Neutrophil (primary cell): ENCODE results near the gene ANTXRL.
"Not testable (repeated sequence)": the region's sequence is repeated elsewhere in the genome, so short reads cannot be mapped to it uniquely, and the experiment has no call there.

Experiments
- H3K27ac ChIP-seq: fragments of 200-600 bp; sonication (generic); 2 replicates; pipeline ENCODE4 v1.5.1; 2016; ENCODE audit warnings: mild to moderate bottlenecking, moderate library complexity
- H3K27me3 ChIP-seq: fragments of 200-600 bp; sonication (generic); 2 replicates; pipeline ENCODE4 v1.6.0; 2016; ENCODE audit warnings: mild to moderate bottlenecking
- H3K36me3 ChIP-seq: fragments of 200-600 bp; sonication (generic); 2 replicates; pipeline ENCODE4 v1.5.1; 2017
- H3K4me1 ChIP-seq, 2 experiments: fragments of 200-600 bp in 1 of 2; sonication (generic) in 1 of 2; 1 replicate in 1 of 2; 2 replicates in 1 of 2; pipeline versions ENCODE4 v1.5.1 to v1.6.1; 2013 to 2016; ENCODE audit warnings: low read depth in 1 of 2, low read length in 1 of 2, mild to moderate bottlenecking in 1 of 2, moderate library complexity in 1 of 2; ENCODE audit not compliant: control insufficient read depth in 1 of 2, insufficient read depth in 1 of 2
- H3K4me3 ChIP-seq, 2 experiments: fragments of 200-600 bp in 1 of 2; sonication (generic) in 1 of 2; 1 replicate in 1 of 2; 2 replicates in 1 of 2; pipeline ENCODE4 v1.5.1; 2013 to 2016; ENCODE audit warnings: low read depth in 1 of 2, low read length in 1 of 2, mild to moderate bottlenecking in 1 of 2, moderate library complexity in 1 of 2
- H3K9me3 ChIP-seq: fragments of 200-600 bp; sonication (generic); 2 replicates; pipeline ENCODE4 v1.5.1; 2016
- TF ChIP-seq, protein P1 (sequence below): fragments of 200-600 bp; sonication (generic); IDR thresholded peaks from 2 replicates; pipeline ENCODE4 v1.5.1; 2016; ENCODE audit warnings: antibody characterized with exemption

Gene ANTXRL

GRCh38 chr10:46301056-46301645 is 14.4 kb downstream of the ANTXRL start:
- H3K27ac ChIP-seq: peak overlapping the region; percentile 94
- peaks cover 85 to 88% of the 10 kb centered on the region in 2 experiments for H3K4me1 ChIP-seq
- H3K9me3 ChIP-seq: no peaks in the 10 kb centered on the region
- H3K4me3 ChIP-seq: no peak overlapping the region
- H3K36me3 ChIP-seq: no peaks in the 10 kb centered on the region
- TF ChIP-seq, protein P1, sequence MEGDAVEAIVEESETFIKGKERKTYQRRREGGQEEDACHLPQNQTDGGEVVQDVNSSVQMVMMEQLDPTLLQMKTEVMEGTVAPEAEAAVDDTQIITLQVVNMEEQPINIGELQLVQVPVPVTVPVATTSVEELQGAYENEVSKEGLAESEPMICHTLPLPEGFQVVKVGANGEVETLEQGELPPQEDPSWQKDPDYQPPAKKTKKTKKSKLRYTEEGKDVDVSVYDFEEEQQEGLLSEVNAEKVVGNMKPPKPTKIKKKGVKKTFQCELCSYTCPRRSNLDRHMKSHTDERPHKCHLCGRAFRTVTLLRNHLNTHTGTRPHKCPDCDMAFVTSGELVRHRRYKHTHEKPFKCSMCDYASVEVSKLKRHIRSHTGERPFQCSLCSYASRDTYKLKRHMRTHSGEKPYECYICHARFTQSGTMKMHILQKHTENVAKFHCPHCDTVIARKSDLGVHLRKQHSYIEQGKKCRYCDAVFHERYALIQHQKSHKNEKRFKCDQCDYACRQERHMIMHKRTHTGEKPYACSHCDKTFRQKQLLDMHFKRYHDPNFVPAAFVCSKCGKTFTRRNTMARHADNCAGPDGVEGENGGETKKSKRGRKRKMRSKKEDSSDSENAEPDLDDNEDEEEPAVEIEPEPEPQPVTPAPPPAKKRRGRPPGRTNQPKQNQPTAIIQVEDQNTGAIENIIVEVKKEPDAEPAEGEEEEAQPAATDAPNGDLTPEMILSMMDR: no peak
- H3K27me3 ChIP-seq: no peaks in the 10 kb centered on the region

DNA sequence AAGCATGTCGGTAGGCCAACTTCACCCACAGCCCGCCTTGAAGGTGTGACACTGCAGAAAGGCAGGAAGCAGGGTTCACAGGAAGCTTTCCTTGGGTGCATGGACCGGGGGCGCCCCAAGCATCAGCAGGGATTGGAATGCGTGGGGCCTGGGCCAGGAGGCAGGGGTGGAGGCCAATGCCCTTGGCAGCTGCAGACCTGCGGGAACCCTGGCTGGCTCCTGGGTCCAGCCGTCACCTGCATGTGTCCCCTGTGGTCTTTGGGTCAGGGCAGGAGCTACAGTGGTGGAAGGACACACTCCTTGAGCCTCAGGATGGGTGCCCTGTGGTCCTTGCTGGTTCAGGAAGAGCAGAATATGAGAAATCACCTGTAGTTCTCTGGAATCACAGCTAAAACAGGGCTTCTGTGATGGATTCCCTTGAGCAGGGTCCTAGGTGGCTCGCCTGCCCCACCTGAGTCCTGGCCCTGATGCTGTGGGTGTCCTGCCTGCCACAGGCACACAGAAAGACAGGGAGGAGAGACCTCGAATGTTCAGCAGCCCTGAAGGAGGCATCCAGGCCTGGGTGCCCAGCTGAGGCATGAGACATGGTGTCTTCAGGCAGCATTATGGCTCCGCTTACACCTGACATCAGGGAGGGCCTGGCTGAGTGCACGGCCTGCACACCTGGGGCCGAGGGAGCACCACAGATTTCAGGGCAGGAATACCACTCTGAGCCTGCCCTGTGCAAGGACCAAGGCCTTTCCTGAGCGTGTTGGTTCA is 15.1 kb downstream of the ANTXRL start:
- Histone ChIP-seq H3K27me3 (no peaks in the 10 kb centered on the region), H3K36me3 (no peaks in the 10 kb centered on the region), H3K9me3 (no peaks in the 10 kb centered on the region), H3K27ac (no peak overlapping the region), H3K4me1 (peaks cover 85 to 88% of the 10 kb centered on the region in 2 experiments), H3K4me3 (no peak overlapping the region)
- TF ChIP-seq, protein P1: no peak

GRCh38 chr10:46302765-46303352 is 16.1 kb downstream of the ANTXRL start:
- H3K9me3 ChIP-seq, H3K27ac ChIP-seq, H3K27me3 ChIP-seq, H3K4me3 ChIP-seq, H3K36me3 ChIP-seq: not testable (repeated sequence)
- H3K4me1 ChIP-seq: peaks cover 83 to 88% of the 10 kb centered on the region in 2 experiments

DNA sequence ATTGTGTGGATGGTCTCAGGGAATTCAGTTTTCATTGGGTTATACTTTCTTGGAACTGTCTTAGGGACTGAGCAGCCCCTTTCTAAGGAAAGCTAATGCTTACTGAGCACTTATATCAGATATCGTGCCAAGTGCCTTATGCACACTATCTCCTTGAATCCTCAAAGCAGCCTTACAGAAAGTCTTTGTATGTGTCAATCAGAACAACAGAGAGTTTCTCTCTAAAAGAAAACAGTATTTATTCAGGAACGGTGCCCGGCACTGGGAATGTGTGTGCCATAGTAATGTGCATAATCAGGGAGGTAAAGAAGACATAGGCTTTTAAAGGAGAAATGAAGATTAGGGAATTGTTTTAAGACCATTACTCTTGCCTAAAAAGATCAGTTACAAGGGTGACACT is 17.3 kb downstream of the ANTXRL start:
- Histone ChIP-seq H3K27me3 (no peaks in the 10 kb centered on the region), H3K27ac (no peak overlapping the region), H3K36me3 (no peaks in the 10 kb centered on the region), H3K4me1 (peaks cover 81 to 85% of the 10 kb centered on the region in 2 experiments), H3K9me3 (no peaks in the 10 kb centered on the region), H3K4me3 (no peak overlapping the region)
- TF ChIP-seq, protein P1: no peak

GRCh38 chr10:46304671-46305070 is 17.9 kb downstream of the ANTXRL start:
- not testable (repeated sequence) for H3K27me3 ChIP-seq, H3K4me3 ChIP-seq, H3K9me3 ChIP-seq, H3K36me3 ChIP-seq
- Histone ChIP-seq H3K27ac (peak overlapping the region; percentile 63), H3K4me1 (peaks cover 81 to 85% of the 10 kb centered on the region in 2 experiments)

DNA sequence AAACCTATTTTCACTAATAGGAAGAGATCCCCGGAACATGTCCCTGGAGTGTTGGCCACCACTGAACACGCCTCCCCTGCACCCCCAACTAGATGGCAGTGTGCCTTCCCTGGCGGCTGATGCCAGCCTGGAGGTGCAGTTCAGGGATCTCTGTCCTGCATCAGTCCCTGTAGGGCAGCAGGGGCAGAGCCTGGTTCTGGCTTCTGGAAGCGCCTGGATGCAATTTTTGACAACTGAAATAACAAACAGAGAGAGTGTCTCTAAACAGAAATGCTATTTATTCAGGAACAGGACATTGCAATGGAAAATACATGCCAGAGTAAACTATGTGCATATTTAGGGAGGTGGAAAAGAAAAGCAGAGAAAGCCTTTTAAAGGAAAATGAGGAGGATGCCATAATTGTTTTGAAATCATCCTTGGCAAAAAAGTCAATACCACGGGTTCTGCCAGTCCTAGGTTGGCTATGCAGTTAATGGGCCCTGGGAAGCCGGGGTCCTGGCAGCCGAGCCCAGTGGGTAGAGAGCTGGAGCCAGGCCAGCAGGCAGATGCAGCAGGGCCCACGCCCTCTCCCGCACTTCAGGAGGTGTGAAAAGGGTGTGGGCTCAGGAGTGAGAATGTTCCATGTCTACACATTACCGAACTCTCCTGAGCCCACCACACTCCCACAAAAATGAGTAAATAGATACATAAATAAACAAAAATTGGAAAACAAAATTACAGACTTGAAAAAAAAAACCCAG is 18.5 kb downstream of the ANTXRL start:
- Histone ChIP-seq H3K36me3 (no peaks in the 10 kb centered on the region), H3K4me3 (no peak overlapping the region), H3K4me1 (peaks cover 81 to 85% of the 10 kb centered on the region in 2 experiments), H3K27me3 (no peaks in the 10 kb centered on the region), H3K9me3 (no peaks in the 10 kb centered on the region), H3K27ac (peak overlapping the region; percentile 63)
- TF ChIP-seq, protein P1: no peak
